Tibial nerve (tissue), 4 donors: Measurements from ENCODE around the gene L3MBTL4. TPM values are rescaled to one million over a fixed set of nuclear protein-coding genes. Genes with fewer than 3 reads are reported as not detected.

Experiments
- DNase-seq, 2 donors: peaks; one replicate each; pipeline ENCODE4 v3.0.0-alpha.2; 2019; ENCODE audit warnings: low spot score in 2 of 2
- H3K27ac ChIP-seq, 4 donors: fragments of 200-600 bp; sonication (generic) in 3 of 4; one replicate each; pipeline ENCODE4 v1.5.1; 2017 to 2019; ENCODE audit warnings: mild to moderate bottlenecking in 1 of 4
- H3K27me3 ChIP-seq, 2 donors: fragments of 200-600 bp; sonication (generic) in 1 of 2; one replicate each; pipeline versions ENCODE4 v1.5.1 to v1.6.0; 2017 to 2019
- H3K36me3 ChIP-seq, 3 donors: fragments of 200-600 bp; sonication (generic); one replicate each; pipeline ENCODE4 v1.5.1; 2018 to 2019
- H3K4me1 ChIP-seq, 4 donors: fragments of 200-600 bp; sonication (generic) in 3 of 4; one replicate each; pipeline ENCODE4 v1.5.1; 2017 to 2019
- H3K4me3 ChIP-seq, 4 donors: fragments of 200-600 bp; sonication (generic) in 3 of 4; one replicate each; pipeline ENCODE4 v1.5.1; 2017 to 2019; ENCODE audit warnings: mild to moderate bottlenecking in 1 of 4, moderate library complexity in 1 of 4
- H3K9me3 ChIP-seq, 4 donors: fragments of 200-600 bp; sonication (generic) in 3 of 4; one replicate each; pipeline ENCODE4 v1.5.1; 2017 to 2019
- CTCF ChIP-seq, 5 experiments: fragments of 200-600 bp in 3 of 5; fragments of 450-650 bp in 2 of 5; sonication (generic) in 3 of 5; IDR thresholded peaks; one replicate each; pipeline ENCODE4 v1.5.1; 2016 to 2019; ENCODE audit warnings: antibody characterized with exemption in 5 of 5, mild to moderate bottlenecking in 3 of 5, moderate library complexity in 2 of 5
- EP300 ChIP-seq, 2 donors: sonication (generic); formaldehyde crosslinking; IDR thresholded peaks; one replicate each; pipeline ENCODE4 v1.6.1; 2017; ENCODE audit warnings: antibody characterized with exemption in 2 of 2, mild to moderate bottlenecking in 1 of 2
- POLR2A ChIP-seq, 2 donors: fragments of 450-650 bp; IDR thresholded peaks; one replicate each; pipeline ENCODE4 v1.6.1; 2017; ENCODE audit warnings: antibody characterized with exemption in 2 of 2, mild to moderate bottlenecking in 2 of 2, moderate library complexity in 2 of 2
- WGBS, 2 donors: methylation state at CpG; one replicate each; pipeline ENCODE4 v1.1.5; 2018; 5-methylcytosine and 5-hydroxymethylcytosine counted together
- total RNA-seq, 4 donors: library from RNA; depleted of rRNA; stranded (reverse); fragments of >200 nt; gene quantifications; one replicate each; pipeline ENCODE4 v1.1.0, GENCODE V29; 2016

Gene L3MBTL4
- total RNA-seq, 4 donors from 2014 or later, result 6.3 to 9.0 (median 8.1) TPM

- Histone ChIP-seq H3K27ac (no peak overlapping the region), H3K4me3 (no peak overlapping the region), H3K9me3 (no peaks in the 10 kb centered on the region), H3K36me3 (no peaks in the 10 kb centered on the region), H3K27me3 (no peaks in the 10 kb centered on the region), H3K4me1 (no peaks in the 10 kb centered on the region)
- TF ChIP-seq CTCF (IDR thresholded peaks at IDR 0.05), result peak in 4 of 5 experiments; percentile 15 to 50 (median 26)
- TF ChIP-seq EP300 (IDR thresholded peaks at IDR 0.05), result no peak
- DNase-seq, result no peak
- 56 to 58% methylated on average over 12 of the region's 12 CpGs for WGBS, 2 donors
These were observed 195.5 kb downstream of the L3MBTL4 start for GRCh38 chr18:6219116-6219717.

GRCh38 chr18:6215888-6216287 lies 198.8 kb downstream of the L3MBTL4 start:
- no peaks in the 10 kb centered on the region for H3K4me1 ChIP-seq
- no peaks in the 10 kb centered on the region for H3K36me3 ChIP-seq
- no peaks in the 10 kb centered on the region for H3K9me3 ChIP-seq
- H3K4me3 ChIP-seq, result no peak overlapping the region
- whole genome bisulfite sequencing, 2 donors, result 86 to 88% methylated on average over 2 of the region's 2 CpGs
- TF ChIP-seq POLR2A (IDR thresholded peaks at IDR 0.05) (no peak), EP300 (IDR thresholded peaks at IDR 0.05) (no peak), CTCF (IDR thresholded peaks at IDR 0.05) (no peak)
- DNase-seq, result no peak
- H3K27ac ChIP-seq, result no peak overlapping the region
- H3K27me3 ChIP-seq, result no peaks in the 10 kb centered on the region

- no peaks in the 10 kb centered on the region for H3K4me1 ChIP-seq
- H3K27ac ChIP-seq, result no peak overlapping the region
- H3K9me3 ChIP-seq, result no peaks in the 10 kb centered on the region
- TF ChIP-seq CTCF (IDR thresholded peaks at IDR 0.05), result no peak
- no peak for TF ChIP-seq POLR2A (IDR thresholded peaks at IDR 0.05)
- no peak for TF ChIP-seq EP300 (IDR thresholded peaks at IDR 0.05)
- no peak for DNase-seq
- no peaks in the 10 kb centered on the region for H3K27me3 ChIP-seq
- H3K36me3 ChIP-seq, result peaks cover 0 to 7% (median 0%) of the 10 kb centered on the region in 3 donors
- no peak overlapping the region for H3K4me3 ChIP-seq
- WGBS, 2 donors, result 79 to 82% methylated on average over 1 of the region's 1 CpG
These were observed 203.6 kb downstream of the L3MBTL4 start for GRCh38 chr18:6211174-6211504.

- H3K27me3 ChIP-seq, result no peaks in the 10 kb centered on the region
- 80 to 86% methylated on average over 3 of the region's 3 CpGs for WGBS, 2 donors
- no peaks in the 10 kb centered on the region for H3K4me1 ChIP-seq
- H3K27ac ChIP-seq, result no peak overlapping the region
- H3K4me3 ChIP-seq, result no peak overlapping the region
- TF ChIP-seq POLR2A (IDR thresholded peaks at IDR 0.05) (no peak), EP300 (IDR thresholded peaks at IDR 0.05) (no peak), CTCF (IDR thresholded peaks at IDR 0.05) (no peak)
- no peak for DNase-seq
- H3K36me3 ChIP-seq, result peaks cover 0 to 7% (median 0%) of the 10 kb centered on the region in 3 donors
- no peaks in the 10 kb centered on the region for H3K9me3 ChIP-seq
These were observed 204.2 kb downstream of the L3MBTL4 start for GRCh38 chr18:6210349-6211173.

GRCh38 chr18:6207941-6208340 lies 206.8 kb downstream of the L3MBTL4 start:
- DNase-seq, result no peak
- H3K4me3 ChIP-seq, result no peak overlapping the region
- H3K27me3 ChIP-seq, result no peaks in the 10 kb centered on the region
- no peaks in the 10 kb centered on the region for H3K4me1 ChIP-seq
- H3K9me3 ChIP-seq, result no peaks in the 10 kb centered on the region
- peaks cover 0 to 7% (median 0%) of the 10 kb centered on the region in 3 donors for H3K36me3 ChIP-seq
- 96 to 97% methylated on average over 3 of the region's 3 CpGs for WGBS, 2 donors
- no peak for TF ChIP-seq POLR2A (IDR thresholded peaks at IDR 0.05)
- no peak for TF ChIP-seq CTCF (IDR thresholded peaks at IDR 0.05)
- no peak for TF ChIP-seq EP300 (IDR thresholded peaks at IDR 0.05)
- no peak overlapping the region for H3K27ac ChIP-seq
